RCC 7860 (cell line): ENCODE results near the gene TBX6.

Experiments
- DNase-seq: peaks from one replicate; pipeline ENCODE4 v3.0.0-alpha.2; 2015; ENCODE audit warnings: low spot score
- FAIRE-seq: peaks from 2 replicates; lab custom pipeline; 2012; peaks lifted over from hg19 to GRCh38; lab: Jason Lieb, UNC

Gene TBX6

GRCh38 chr16:30040221-30040620 is 51.5 kb downstream of the TBX6 start:
- no peak for DNase-seq
- FAIRE-seq, result no peak
